ENCODE measurements around the gene SEMA3F.

SEMA3F gene

DNA sequence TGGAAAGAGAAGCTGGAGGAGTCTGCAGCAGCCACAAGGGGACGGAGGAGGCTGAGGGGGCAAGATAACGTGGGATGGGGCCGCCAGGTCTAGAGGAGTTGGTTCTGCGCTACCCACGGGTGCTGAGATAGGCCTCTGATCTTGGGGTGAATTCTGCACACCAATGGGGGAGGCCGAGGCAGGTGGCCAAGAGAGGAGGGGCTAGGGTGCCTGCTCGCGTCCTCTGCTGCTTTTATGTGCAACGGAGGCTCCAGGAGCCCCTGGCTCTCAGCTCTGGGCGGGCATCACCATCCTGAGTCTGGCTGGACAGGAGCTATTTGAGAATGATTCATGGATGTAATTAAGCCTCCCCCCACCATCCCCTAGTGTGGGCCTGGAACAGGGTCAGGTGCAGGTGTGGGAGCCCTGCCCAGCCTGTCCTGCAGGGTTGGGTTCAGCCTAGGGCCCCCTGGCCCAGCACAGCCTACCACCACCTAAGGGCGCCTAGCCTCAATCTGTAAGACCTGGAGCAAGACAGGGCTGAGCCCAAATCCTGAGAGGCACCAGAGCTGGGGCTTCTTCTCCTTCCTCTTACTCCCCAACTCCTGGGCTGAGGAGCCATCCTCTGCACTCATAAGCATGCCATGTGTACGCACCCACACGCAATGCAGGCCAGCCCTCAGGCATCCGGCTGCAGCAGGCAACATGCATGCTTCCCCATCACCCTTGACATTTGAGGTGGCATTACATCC is 32.3 kb upstream of the SEMA3F start:
- TF ChIP-seq POU2F2 (IDR thresholded peaks at IDR 0.05; ENCODE audit: low read depth, low read length) = 0 out of 2 replicates have a peak, but pooled peaks have one; percentile 10
- no peak; the same call in 1 of the 2 replicates for TF ChIP-seq POLR2A (IDR thresholded peaks at IDR 0.05; ENCODE audit: low read depth, low read length)
- DNase-seq (ENCODE audit: insufficient read length, low spot score) (no peak), FAIRE-seq (no peak)

DNA sequence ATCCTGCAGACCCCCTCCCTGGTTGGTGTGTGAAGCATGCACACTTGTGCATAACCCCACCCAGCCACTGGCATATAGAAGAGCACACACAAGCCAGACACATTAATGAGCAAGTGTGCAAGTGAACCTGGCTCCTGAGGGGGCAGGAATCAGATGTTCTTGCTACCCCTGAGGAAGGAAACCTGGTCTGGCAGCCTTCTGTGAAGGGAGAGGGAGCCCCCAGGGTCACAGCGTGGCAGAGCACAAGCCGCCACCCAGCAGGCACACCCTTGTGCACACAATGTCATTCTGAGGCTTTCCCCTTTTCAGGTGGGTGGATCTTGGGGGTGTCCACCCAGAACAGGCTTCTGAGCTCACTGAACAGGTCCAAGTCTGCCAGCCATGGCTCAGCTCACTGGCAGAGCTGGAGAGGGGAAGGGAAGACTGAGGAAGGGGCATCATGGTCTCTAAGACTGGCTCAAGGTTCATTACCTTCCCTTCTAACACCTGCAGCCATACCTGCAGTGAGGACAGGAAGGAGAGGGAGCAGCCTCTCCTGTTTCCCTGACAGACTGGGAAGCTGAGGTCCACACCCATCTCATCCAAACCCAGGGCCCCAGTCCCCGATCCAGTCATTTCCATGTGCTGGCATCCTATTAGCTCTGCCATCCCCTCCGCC is 31.6 kb upstream of the SEMA3F start:
- TF ChIP-seq PAX5 (IDR thresholded peaks at IDR 0.05; ENCODE audit: insufficient read depth, low read length, severe bottlenecking) = no peak
- peak; percentile 36 for TF ChIP-seq POLR2AphosphoS5 (IDR thresholded peaks at IDR 0.05; ENCODE audit: low read depth, low read length)
- TF ChIP-seq TAF1 (IDR thresholded peaks at IDR 0.05; ENCODE audit: low read depth, low read length) = no peak
- peak; percentile 56; the same call in 1 of the 2 replicates for TF ChIP-seq POLR2A (IDR thresholded peaks at IDR 0.05; ENCODE audit: low read depth, low read length)
- no peak for TF ChIP-seq SPI1 (IDR thresholded peaks at IDR 0.05; ENCODE audit: low read depth, low read length)
- no peak for TF ChIP-seq POU2F2 (IDR thresholded peaks at IDR 0.05; ENCODE audit: low read depth, low read length)
- DNase-seq (ENCODE audit: insufficient read length, low spot score) = no peak
- no peak for FAIRE-seq

DNA sequence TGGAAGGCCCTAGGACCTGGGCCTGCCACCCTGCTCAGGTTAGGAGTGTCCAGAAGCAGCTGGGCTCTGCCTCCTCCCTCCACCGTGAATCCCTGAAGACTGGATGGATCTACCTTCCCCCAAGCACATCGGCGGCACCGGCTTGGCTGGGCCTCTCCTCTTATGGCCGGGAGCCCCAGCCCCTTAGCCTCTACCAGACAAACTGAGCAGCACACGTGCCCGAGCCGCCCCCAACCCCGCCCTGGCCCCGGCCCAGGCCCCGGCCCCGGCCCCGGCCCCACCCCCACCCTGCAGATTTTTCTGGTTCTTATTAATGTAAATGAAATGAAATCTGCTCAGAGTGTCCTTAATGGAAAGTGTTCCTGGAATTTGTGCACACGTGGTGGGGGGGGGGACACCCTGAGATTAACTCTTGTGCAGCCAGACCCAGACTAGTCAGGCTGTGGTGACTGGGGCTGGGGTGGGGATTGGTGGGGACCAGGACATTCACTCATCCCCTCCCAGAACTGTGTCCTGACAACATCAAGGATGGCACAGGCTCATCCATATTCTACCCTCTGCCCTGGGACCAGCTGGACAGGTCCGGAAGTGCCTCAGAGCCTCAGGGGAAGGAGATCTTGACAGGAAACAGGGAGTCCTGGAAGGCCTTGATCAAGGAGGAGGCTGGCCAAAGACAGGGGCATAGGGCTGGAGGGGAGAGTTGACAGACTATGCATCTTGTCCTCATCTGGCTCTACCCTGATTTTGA is 30.9 kb upstream of the SEMA3F start:
- no peak for FAIRE-seq
- no peak for DNase-seq (ENCODE audit: insufficient read length, low spot score)
- no peak for TF ChIP-seq POLR2AphosphoS5 (IDR thresholded peaks at IDR 0.05; ENCODE audit: low read depth, low read length)
- no peak for TF ChIP-seq POU2F2 (IDR thresholded peaks at IDR 0.05; ENCODE audit: low read depth, low read length)
- no peak; the same call in 1 of the 2 replicates for TF ChIP-seq POLR2A (IDR thresholded peaks at IDR 0.05; ENCODE audit: low read depth, low read length)
- no peak for TF ChIP-seq TAF1 (IDR thresholded peaks at IDR 0.05; ENCODE audit: low read depth, low read length)
- TF ChIP-seq SPI1 (IDR thresholded peaks at IDR 0.05; ENCODE audit: low read depth, low read length) = no peak
- TF ChIP-seq PAX5 (IDR thresholded peaks at IDR 0.05; ENCODE audit: insufficient read depth, low read length, severe bottlenecking) = no peak

DNA sequence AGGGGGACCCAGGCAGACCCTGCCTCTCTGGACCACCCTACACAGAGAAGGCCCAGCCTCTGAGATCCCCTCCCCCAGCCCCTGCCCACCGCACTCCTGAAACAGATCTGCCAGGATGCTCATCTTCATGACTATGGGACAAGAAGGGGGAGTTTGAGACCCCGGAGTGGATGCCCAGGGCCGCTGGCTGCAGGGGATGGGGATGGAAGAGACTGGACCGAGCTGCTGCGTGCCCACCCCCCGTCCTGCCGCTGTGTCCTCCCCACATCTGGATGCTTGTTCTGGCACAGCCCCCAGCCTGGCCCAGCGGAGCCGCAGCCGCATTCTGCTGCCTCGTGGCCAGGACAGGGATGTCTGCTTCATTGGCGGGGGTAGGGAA is 30.3 kb upstream of the SEMA3F start:
- no peak for FAIRE-seq

DNA sequence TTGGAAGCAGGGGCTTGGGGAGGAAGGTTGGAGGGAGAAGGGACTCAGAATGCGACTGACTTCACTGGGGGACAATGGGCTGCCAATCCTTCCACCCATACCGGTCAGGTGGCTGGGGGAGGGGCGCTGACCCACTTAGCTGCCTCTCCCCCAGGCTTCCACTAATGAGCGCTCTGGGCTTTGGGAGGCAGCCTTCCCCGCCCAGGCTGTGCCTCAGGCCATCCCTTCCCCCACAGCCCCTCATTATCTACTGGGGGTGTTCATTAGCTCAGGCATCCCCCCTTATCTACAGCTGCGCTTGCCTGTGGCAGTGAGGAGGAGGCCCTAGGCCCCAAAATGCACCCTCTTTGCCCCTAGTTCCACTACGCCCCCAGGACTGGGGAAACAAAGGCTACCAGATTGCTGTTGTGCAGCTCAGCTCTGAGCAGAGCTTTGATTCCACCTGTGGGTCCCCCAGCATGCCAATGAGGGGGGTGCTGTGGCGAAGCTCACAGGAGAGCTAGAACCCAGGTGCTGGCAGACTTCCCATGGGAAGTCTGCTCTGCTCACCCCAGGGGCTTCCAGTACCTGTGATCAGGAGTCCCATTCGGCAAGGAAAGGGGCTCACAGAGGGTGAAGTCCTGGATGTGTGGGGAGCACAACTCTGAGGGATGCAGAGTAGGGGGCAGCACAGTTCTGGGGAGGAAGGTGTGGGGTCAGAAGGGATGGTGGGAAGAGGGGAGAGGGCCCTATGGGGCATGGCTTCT is 29.4 kb upstream of the SEMA3F start:
- DNase-seq (ENCODE audit: insufficient read length, low spot score) (no peak), FAIRE-seq (no peak)
- TF ChIP-seq POLR2AphosphoS5 (IDR thresholded peaks at IDR 0.05; ENCODE audit: low read depth, low read length) (no peak), POLR2A (IDR thresholded peaks at IDR 0.05; ENCODE audit: low read depth, low read length) (no peak), TAF1 (IDR thresholded peaks at IDR 0.05; ENCODE audit: low read depth, low read length) (no peak), POU2F2 (IDR thresholded peaks at IDR 0.05; ENCODE audit: low read depth, low read length) (no peak), SPI1 (IDR thresholded peaks at IDR 0.05; ENCODE audit: low read depth, low read length) (no peak), PAX5 (IDR thresholded peaks at IDR 0.05; ENCODE audit: insufficient read depth, low read length, severe bottlenecking) (no peak)

More for the DNA sequence above, 30.3 kb upstream of the SEMA3F start:
- TF ChIP-seq POLR2A (IDR thresholded peaks at IDR 0.05; ENCODE audit: low read depth, low read length) (no peak), POU2F2 (IDR thresholded peaks at IDR 0.05; ENCODE audit: low read depth, low read length) (no peak), SPI1 (IDR thresholded peaks at IDR 0.05; ENCODE audit: low read depth, low read length) (no peak), POLR2AphosphoS5 (IDR thresholded peaks at IDR 0.05; ENCODE audit: low read depth, low read length) (no peak), PAX5 (IDR thresholded peaks at IDR 0.05; ENCODE audit: insufficient read depth, low read length, severe bottlenecking) (no peak), TAF1 (IDR thresholded peaks at IDR 0.05; ENCODE audit: low read depth, low read length) (no peak)
- no peak for DNase-seq (ENCODE audit: insufficient read length, low spot score)

DNA sequence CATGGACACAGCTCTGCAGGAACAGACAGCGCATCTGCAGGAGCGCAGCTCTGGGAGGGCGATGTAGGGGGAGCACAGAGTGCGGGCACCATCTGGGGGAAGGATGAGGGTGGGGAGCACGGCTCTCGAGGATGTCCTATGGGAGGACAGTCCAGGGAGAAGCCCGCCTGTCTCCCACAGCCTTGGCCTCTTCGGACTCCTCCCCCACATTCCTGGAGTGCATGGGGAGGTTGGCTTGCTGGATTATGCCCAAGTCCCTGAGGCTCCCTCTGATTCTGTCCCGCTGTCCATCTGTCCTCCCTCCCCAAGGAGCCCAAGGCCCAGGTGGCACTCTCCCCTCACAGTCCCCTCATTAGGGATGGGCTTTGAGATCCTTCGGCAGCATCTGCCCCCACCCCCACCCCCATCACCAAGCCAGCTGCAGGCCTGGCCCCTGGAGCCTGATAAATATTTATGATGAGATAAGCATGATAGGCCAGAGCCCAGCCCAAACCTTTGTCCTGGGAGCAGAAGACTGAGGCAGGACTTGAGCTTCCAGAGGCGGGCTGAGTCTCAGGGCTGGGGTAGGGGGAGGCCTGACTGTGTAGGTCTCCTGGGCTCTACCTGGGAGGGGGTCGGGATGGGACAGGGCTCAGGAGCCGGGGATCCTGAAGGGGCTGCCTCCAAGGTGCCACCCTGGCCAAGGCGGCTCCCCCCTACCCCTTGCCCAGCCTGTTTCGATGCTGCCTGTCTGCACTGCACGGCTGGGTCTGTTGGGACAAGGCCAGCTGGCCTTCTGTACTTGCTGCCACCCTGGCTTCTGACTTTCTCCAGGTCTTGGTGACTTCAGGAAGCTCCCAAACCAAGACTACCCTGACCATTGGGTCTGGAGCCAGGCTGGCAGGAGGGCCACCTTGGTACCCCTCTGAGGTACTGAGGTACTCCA is 28.6 kb upstream of the SEMA3F start:
- no peak for DNase-seq (ENCODE audit: insufficient read length, low spot score)
- no peak for TF ChIP-seq PAX5 (IDR thresholded peaks at IDR 0.05; ENCODE audit: insufficient read depth, low read length, severe bottlenecking)
- no peak for TF ChIP-seq POLR2AphosphoS5 (IDR thresholded peaks at IDR 0.05; ENCODE audit: low read depth, low read length)
- no peak for TF ChIP-seq POLR2A (IDR thresholded peaks at IDR 0.05; ENCODE audit: low read depth, low read length)
- TF ChIP-seq TAF1 (IDR thresholded peaks at IDR 0.05; ENCODE audit: low read depth, low read length) = no peak
- no peak for TF ChIP-seq SPI1 (IDR thresholded peaks at IDR 0.05; ENCODE audit: low read depth, low read length)
- no peak for TF ChIP-seq POU2F2 (IDR thresholded peaks at IDR 0.05; ENCODE audit: low read depth, low read length)
- FAIRE-seq = no peak

DNA sequence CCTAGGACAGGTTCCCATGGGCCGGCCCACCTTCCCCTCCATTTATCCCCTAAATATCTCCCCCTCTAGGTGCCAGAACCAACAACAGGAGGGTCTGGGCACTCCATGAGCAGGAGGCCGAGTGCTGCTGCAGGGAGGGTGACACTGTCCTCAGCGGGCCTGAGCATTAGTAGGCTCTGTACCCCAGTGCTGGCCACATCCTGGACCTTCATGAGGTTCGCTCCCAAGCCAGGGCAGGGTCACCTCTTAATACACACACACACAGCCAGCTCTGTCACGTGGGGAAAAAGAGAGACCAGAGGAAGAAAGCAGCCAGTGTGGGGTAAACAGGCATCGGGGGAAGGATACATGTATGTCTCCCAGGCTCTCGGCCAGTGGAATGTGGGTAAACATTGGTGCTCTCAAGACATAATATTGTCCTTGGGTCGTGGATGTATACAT is 27.9 kb upstream of the SEMA3F start:
- TF ChIP-seq POLR2AphosphoS5 (IDR thresholded peaks at IDR 0.05; ENCODE audit: low read depth, low read length) = no peak
- no peak for TF ChIP-seq POLR2A (IDR thresholded peaks at IDR 0.05; ENCODE audit: low read depth, low read length)
- TF ChIP-seq TAF1 (IDR thresholded peaks at IDR 0.05; ENCODE audit: low read depth, low read length) = no peak
- DNase-seq (ENCODE audit: insufficient read length, low spot score) = no peak
- no peak for FAIRE-seq

DNA sequence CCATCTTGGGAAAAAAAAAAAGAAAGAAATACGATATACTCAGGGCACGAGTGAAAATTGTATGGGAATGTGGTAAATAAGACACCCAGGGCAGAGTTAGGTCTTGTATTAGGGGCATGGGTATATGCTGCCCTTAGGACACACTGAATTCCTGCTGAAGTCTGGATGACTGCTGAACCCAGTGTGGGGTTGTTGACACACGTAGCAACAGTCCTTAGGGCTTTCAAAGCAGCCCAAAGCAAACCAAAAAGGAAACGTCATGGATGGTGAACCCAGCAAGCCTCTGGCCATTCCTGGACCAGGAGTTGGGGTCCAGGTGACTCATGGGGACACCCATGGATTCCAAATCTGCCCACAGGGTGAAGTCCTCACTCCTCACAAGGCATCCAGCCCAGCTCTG is 27.1 kb upstream of the SEMA3F start:
- FAIRE-seq = no peak
- TF ChIP-seq POU2F2 (IDR thresholded peaks at IDR 0.05; ENCODE audit: low read depth, low read length) (no peak), SPI1 (IDR thresholded peaks at IDR 0.05; ENCODE audit: low read depth, low read length) (no peak), POLR2AphosphoS5 (IDR thresholded peaks at IDR 0.05; ENCODE audit: low read depth, low read length) (no peak), PAX5 (IDR thresholded peaks at IDR 0.05; ENCODE audit: insufficient read depth, low read length, severe bottlenecking) (no peak), TAF1 (IDR thresholded peaks at IDR 0.05; ENCODE audit: low read depth, low read length) (no peak), POLR2A (IDR thresholded peaks at IDR 0.05; ENCODE audit: low read depth, low read length) (no peak)
- no peak for DNase-seq (ENCODE audit: insufficient read length, low spot score)

Measured in GM12891 (cell line).